Keratinocyte (primary cell): Measurements from ENCODE around the gene SLC7A5. TPM values are rescaled to one million over a fixed set of nuclear protein-coding genes. Genes with fewer than 3 reads are reported as not detected.

Experiments used
- DNase-seq: peaks from one replicate; pipeline ENCODE4 v3.0.0-alpha.2; 2011; ENCODE audit warnings: low read depth, missing footprints, low spot score
- FAIRE-seq: peaks from 2 replicates; lab custom pipeline; 2011; peaks lifted over from hg19 to GRCh38; lab: Jason Lieb, UNC
- H2AFZ ChIP-seq: 2 replicates; pipeline ENCODE4 v1.6.0; 2012; ENCODE audit warnings: low read length, control low read depth, inconsistent platforms; ENCODE audit not compliant: control insufficient read depth
- H3K27ac ChIP-seq: 2 replicates; pipeline ENCODE4 v1.5.1; 2011; ENCODE audit warnings: low read length; ENCODE audit not compliant: control insufficient read depth, insufficient read depth
- H3K27me3 ChIP-seq: 3 replicates; pipeline ENCODE4 v1.6.0; 2011; ENCODE audit warnings: low read length; ENCODE audit not compliant: control insufficient read depth, insufficient read depth; ENCODE audit errors: extremely low read depth
- H3K36me3 ChIP-seq, 2 experiments: 2 replicates in 1 of 2; 3 replicates in 1 of 2; pipeline ENCODE4 v1.5.1; 2011; ENCODE audit warnings: low read length in 2 of 2, mild to moderate bottlenecking in 1 of 2; ENCODE audit not compliant: control insufficient read depth in 2 of 2, insufficient read depth in 2 of 2; ENCODE audit errors: extremely low read depth in 1 of 2
- H3K4me1 ChIP-seq: 3 replicates; pipeline ENCODE4 v1.5.1; 2011; ENCODE audit warnings: low read length; ENCODE audit not compliant: control insufficient read depth, insufficient read depth; ENCODE audit errors: extremely low read depth
- H3K4me2 ChIP-seq: 3 replicates; pipeline ENCODE4 v1.6.0; 2011; ENCODE audit warnings: low read depth, low read length; ENCODE audit not compliant: control insufficient read depth, insufficient read depth; ENCODE audit errors: extremely low read depth
- H3K4me3 ChIP-seq, 3 experiments: fragments of 200-600 bp in 1 of 3; sonication (generic) in 1 of 3; 2 replicates in 2 of 3; 3 replicates in 1 of 3; pipeline ENCODE4 v1.5.1; 2011 to 2016; ENCODE audit warnings: low read length in 3 of 3, mild to moderate bottlenecking in 3 of 3, control low read depth in 2 of 3, inconsistent platforms in 1 of 3, low read depth in 1 of 3, mixed read lengths in 1 of 3, mixed run types in 1 of 3, moderate library complexity in 1 of 3; ENCODE audit not compliant: control insufficient read depth in 2 of 3, insufficient read depth in 2 of 3; ENCODE audit errors: extremely low read depth in 1 of 3
- H3K79me2 ChIP-seq: 2 replicates; pipeline ENCODE4 v1.6.0; 2012; ENCODE audit warnings: low read length; ENCODE audit not compliant: control insufficient read depth, insufficient read depth
- H3K9ac ChIP-seq: 3 replicates; pipeline ENCODE4 v1.6.0; 2011; ENCODE audit warnings: low read length; ENCODE audit not compliant: control insufficient read depth, insufficient read depth; ENCODE audit errors: extremely low read depth
- H3K9me1 ChIP-seq: 3 replicates; pipeline ENCODE4 v1.6.0; 2011; ENCODE audit warnings: low read length; ENCODE audit not compliant: control insufficient read depth, insufficient read depth; ENCODE audit errors: extremely low read depth
- H3K9me3 ChIP-seq: 2 replicates; pipeline ENCODE4 v1.5.1; 2012; ENCODE audit warnings: low read depth, low read length; ENCODE audit not compliant: control insufficient read depth
- H4K20me1 ChIP-seq: 3 replicates; pipeline ENCODE4 v1.6.0; 2011; ENCODE audit warnings: low read length; ENCODE audit not compliant: control insufficient read depth, insufficient read depth; ENCODE audit errors: extremely low read depth
- EZH2 ChIP-seq: IDR thresholded peaks from one replicate; pipeline ENCODE4 v1.6.1; 2012; ENCODE audit warnings: inconsistent platforms, mild to moderate bottlenecking, low read length, moderate library complexity
- dilution Hi-C: fragments of 300-500 bp; cut with MboI; formaldehyde crosslinking; loops from one replicate; pipeline ENCODE4 v1.7.0; 2020; ENCODE audit warnings: low sequenced_read_pairs; ENCODE audit not compliant: extremely low pct_ligation_motif_present
- polyA plus RNA-seq, 5 experiments: library from polyadenylated mRNA; depleted of rRNA in 3 of 5; stranded (reverse) in 3 of 5; stranded (forward) in 1 of 5; unstranded in 1 of 5; fragments of >200 nt; gene quantifications; 1 replicate in 1 of 5; 2 replicates in 3 of 5; 3 replicates in 1 of 5; pipeline versions ENCODE4 v1.2.1 to v1.2.3, GENCODE V29; 2011 to 2012; ENCODE audit warnings: missing spikeins in 2 of 5, low read depth in 1 of 5, low replicate concordance in 1 of 5
- TF ChIP-seq, protein P1 (sequence below), 3 experiments: IDR thresholded peaks in 1 of 3; conservative IDR thresholded peaks in 1 of 3; optimal IDR thresholded peaks in 1 of 3; 2 replicates in 2 of 3; 3 replicates in 1 of 3; pipeline versions ENCODE3 to v1.5.1; 2011; ENCODE audit warnings: low read length in 3 of 3, mild to moderate bottlenecking in 3 of 3, moderate library complexity in 2 of 3, control low read depth in 1 of 3, inconsistent platforms in 1 of 3; ENCODE audit not compliant: insufficient read depth in 2 of 3; ENCODE audit errors: extremely low read depth in 1 of 3

Gene SLC7A5
- polyA plus RNA-seq, 1 donor (not counting 4 experiments of a cell fraction or from before 2014, with no cell fraction given): 114 TPM

GRCh38 chr16:87806641-87807546, 62.4 kb downstream of the SLC7A5 start:
- H3K36me3 ChIP-seq: no peaks in the 10 kb centered on the region
- H3K79me2 ChIP-seq: no peaks in the 10 kb centered on the region
- peaks cover 45% of the 10 kb centered on the region for H3K4me1 ChIP-seq
- H4K20me1 ChIP-seq: no peaks in the 10 kb centered on the region
- TF ChIP-seq EZH2: no peak
- TF ChIP-seq, protein P1, sequence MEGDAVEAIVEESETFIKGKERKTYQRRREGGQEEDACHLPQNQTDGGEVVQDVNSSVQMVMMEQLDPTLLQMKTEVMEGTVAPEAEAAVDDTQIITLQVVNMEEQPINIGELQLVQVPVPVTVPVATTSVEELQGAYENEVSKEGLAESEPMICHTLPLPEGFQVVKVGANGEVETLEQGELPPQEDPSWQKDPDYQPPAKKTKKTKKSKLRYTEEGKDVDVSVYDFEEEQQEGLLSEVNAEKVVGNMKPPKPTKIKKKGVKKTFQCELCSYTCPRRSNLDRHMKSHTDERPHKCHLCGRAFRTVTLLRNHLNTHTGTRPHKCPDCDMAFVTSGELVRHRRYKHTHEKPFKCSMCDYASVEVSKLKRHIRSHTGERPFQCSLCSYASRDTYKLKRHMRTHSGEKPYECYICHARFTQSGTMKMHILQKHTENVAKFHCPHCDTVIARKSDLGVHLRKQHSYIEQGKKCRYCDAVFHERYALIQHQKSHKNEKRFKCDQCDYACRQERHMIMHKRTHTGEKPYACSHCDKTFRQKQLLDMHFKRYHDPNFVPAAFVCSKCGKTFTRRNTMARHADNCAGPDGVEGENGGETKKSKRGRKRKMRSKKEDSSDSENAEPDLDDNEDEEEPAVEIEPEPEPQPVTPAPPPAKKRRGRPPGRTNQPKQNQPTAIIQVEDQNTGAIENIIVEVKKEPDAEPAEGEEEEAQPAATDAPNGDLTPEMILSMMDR (optimal IDR thresholded peaks at IDR 0.05 in 1 of 3, IDR thresholded peaks at IDR 0.05 in 1 of 3, conservative IDR thresholded peaks at IDR 0.05 in 1 of 3; ENCODE audit: extremely low read depth in 1 of 3, insufficient read depth in 2 of 3, low read length in 3 of 3): peak; percentile 14 to 39 (median 21)
- H3K27me3 ChIP-seq: no peaks in the 10 kb centered on the region
- H3K9me1 ChIP-seq: no peaks in the 10 kb centered on the region
- peak; percentile 100 for DNase-seq
- H3K4me2 ChIP-seq: peak overlapping the region; percentile 77
- no peaks in the 10 kb centered on the region for H3K9me3 ChIP-seq
- peak overlapping the region; percentile 96 for H3K27ac ChIP-seq
- dilution Hi-C loops: no loop called here
- H3K4me3 ChIP-seq: peak overlapping the region; percentile 10 to 55 (median 50)
- peak overlapping the region; percentile 84 for H3K9ac ChIP-seq
- FAIRE-seq: peak; percentile 93
- H2AFZ ChIP-seq: peak overlapping the region; percentile 82

GRCh38 chr16:87806261-87806640, 63.1 kb downstream of the SLC7A5 start:
- peak overlapping the region; percentile 84 for H3K9ac ChIP-seq
- H4K20me1 ChIP-seq: no peaks in the 10 kb centered on the region
- H3K9me1 ChIP-seq: no peaks in the 10 kb centered on the region
- dilution Hi-C loops: no loop called here
- H3K4me2 ChIP-seq: peak overlapping the region; percentile 72
- no peaks in the 10 kb centered on the region for H3K36me3 ChIP-seq
- H3K4me1 ChIP-seq: peaks cover 45% of the 10 kb centered on the region
- FAIRE-seq (peak; percentile 90), DNase-seq (peak; percentile 87)
- no peaks in the 10 kb centered on the region for H3K9me3 ChIP-seq
- H3K27ac ChIP-seq: peak overlapping the region; percentile 96
- no peaks in the 10 kb centered on the region for H3K27me3 ChIP-seq
- no peaks in the 10 kb centered on the region for H3K79me2 ChIP-seq
- peak overlapping the region; percentile 10 to 55 (median 50) for H3K4me3 ChIP-seq
- no peak for TF ChIP-seq EZH2
- TF ChIP-seq, protein P1 (optimal IDR thresholded peaks at IDR 0.05 in 1 of 3, IDR thresholded peaks at IDR 0.05 in 1 of 3, conservative IDR thresholded peaks at IDR 0.05 in 1 of 3; ENCODE audit: extremely low read depth in 1 of 3, insufficient read depth in 2 of 3, low read length in 3 of 3): no peak
- H2AFZ ChIP-seq: no peak overlapping the region
